Measurements from ENCODE around the gene COBL.

- TF ChIP-seq POLR2AphosphoS5 (IDR thresholded peaks at IDR 0.05; ENCODE audit: low read depth, low read length) (no peak), POLR2A (IDR thresholded peaks at IDR 0.05; ENCODE audit: low read depth, low read length) (no peak), TAF1 (IDR thresholded peaks at IDR 0.05; ENCODE audit: low read depth, low read length) (no peak), PAX5 (IDR thresholded peaks at IDR 0.05; ENCODE audit: insufficient read depth, low read length, severe bottlenecking) (no peak), SPI1 (IDR thresholded peaks at IDR 0.05; ENCODE audit: low read depth, low read length) (no peak), POU2F2 (IDR thresholded peaks at IDR 0.05; ENCODE audit: low read depth, low read length) (no peak)
Observed at GRCh38 chr7:51064688-51065087, 251.9 kb downstream of the COBL start.
